ENCODE measurements around the gene FCHSD2.

- TF ChIP-seq FOXA1 (IDR thresholded peaks at IDR 0.05) (no peak), HDGF (IDR thresholded peaks at IDR 0.05; ENCODE audit: borderline replicate concordance) (no peak), SP1 (IDR thresholded peaks at IDR 0.05) (no peak), ZNF384 (IDR thresholded peaks at IDR 0.05) (no peak), TARDBP (IDR thresholded peaks at IDR 0.05) (no peak), ELF4 (IDR thresholded peaks at IDR 0.05) (no peak), FOXM1 (IDR thresholded peaks at IDR 0.05; ENCODE audit: borderline replicate concordance) (no peak), BHLHE40 (IDR thresholded peaks at IDR 0.05; ENCODE audit: borderline replicate concordance) (no peak)
- TF ChIP-seq, protein P1, sequence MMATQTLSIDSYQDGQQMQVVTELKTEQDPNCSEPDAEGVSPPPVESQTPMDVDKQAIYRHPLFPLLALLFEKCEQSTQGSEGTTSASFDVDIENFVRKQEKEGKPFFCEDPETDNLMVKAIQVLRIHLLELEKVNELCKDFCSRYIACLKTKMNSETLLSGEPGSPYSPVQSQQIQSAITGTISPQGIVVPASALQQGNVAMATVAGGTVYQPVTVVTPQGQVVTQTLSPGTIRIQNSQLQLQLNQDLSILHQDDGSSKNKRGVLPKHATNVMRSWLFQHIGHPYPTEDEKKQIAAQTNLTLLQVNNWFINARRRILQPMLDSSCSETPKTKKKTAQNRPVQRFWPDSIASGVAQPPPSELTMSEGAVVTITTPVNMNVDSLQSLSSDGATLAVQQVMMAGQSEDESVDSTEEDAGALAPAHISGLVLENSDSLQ (IDR thresholded peaks at IDR 0.05): no peak
These were observed 191.4 kb downstream of the FCHSD2 start for GRCh38 chr11:72950685-72951084.
